Measurements from ENCODE around the gene COPS6.
A peak's percentile ranks its signal among the peaks of the same experiment; 100 is the strongest.

COPS6 gene

GRCh38 chr7:100111914-100112313 is 23.1 kb downstream of the COPS6 start:
- no peaks in the 10 kb centered on the region for H3K9me3 ChIP-seq (ENCODE audit: severe bottlenecking)
- TF ChIP-seq, protein P1, sequence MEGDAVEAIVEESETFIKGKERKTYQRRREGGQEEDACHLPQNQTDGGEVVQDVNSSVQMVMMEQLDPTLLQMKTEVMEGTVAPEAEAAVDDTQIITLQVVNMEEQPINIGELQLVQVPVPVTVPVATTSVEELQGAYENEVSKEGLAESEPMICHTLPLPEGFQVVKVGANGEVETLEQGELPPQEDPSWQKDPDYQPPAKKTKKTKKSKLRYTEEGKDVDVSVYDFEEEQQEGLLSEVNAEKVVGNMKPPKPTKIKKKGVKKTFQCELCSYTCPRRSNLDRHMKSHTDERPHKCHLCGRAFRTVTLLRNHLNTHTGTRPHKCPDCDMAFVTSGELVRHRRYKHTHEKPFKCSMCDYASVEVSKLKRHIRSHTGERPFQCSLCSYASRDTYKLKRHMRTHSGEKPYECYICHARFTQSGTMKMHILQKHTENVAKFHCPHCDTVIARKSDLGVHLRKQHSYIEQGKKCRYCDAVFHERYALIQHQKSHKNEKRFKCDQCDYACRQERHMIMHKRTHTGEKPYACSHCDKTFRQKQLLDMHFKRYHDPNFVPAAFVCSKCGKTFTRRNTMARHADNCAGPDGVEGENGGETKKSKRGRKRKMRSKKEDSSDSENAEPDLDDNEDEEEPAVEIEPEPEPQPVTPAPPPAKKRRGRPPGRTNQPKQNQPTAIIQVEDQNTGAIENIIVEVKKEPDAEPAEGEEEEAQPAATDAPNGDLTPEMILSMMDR (IDR thresholded peaks at IDR 0.05; ENCODE audit: poor library complexity, severe bottlenecking) = no peak
- H3K27me3 ChIP-seq (ENCODE audit: insufficient read depth, poor library complexity, severe bottlenecking) = no peaks in the 10 kb centered on the region
- no peaks in the 10 kb centered on the region for H3K4me1 ChIP-seq (ENCODE audit: insufficient read depth, poor library complexity, severe bottlenecking)
- peaks cover 65% of the 10 kb centered on the region for H3K36me3 ChIP-seq (ENCODE audit: low read depth)
- no peak for DNase-seq (ENCODE audit: low spot score)
- ATAC-seq (ENCODE audit: low read depth) = no peak
- no peak overlapping the region for H3K27ac ChIP-seq (ENCODE audit: poor library complexity, severe bottlenecking)
- no peak overlapping the region for H3K4me3 ChIP-seq (ENCODE audit: severe bottlenecking)

- no peaks in the 10 kb centered on the region for H3K9me3 ChIP-seq (ENCODE audit: severe bottlenecking)
- TF ChIP-seq, protein P1 (IDR thresholded peaks at IDR 0.05; ENCODE audit: poor library complexity, severe bottlenecking) = no peak
- no peak overlapping the region for H3K4me3 ChIP-seq (ENCODE audit: severe bottlenecking)
- DNase-seq (ENCODE audit: low spot score) = no peak
- H3K36me3 ChIP-seq (ENCODE audit: low read depth) = peaks cover 41% of the 10 kb centered on the region
- ATAC-seq (ENCODE audit: low read depth) = no peak
- no peak overlapping the region for H3K27ac ChIP-seq (ENCODE audit: poor library complexity, severe bottlenecking)
- no peaks in the 10 kb centered on the region for H3K4me1 ChIP-seq (ENCODE audit: insufficient read depth, poor library complexity, severe bottlenecking)
- H3K27me3 ChIP-seq (ENCODE audit: insufficient read depth, poor library complexity, severe bottlenecking) = no peaks in the 10 kb centered on the region
These were observed 26.3 kb downstream of the COPS6 start for GRCh38 chr7:100115026-100115425.

- TF ChIP-seq, protein P1 (IDR thresholded peaks at IDR 0.05; ENCODE audit: poor library complexity, severe bottlenecking) = no peak
- Histone ChIP-seq H3K27me3 (ENCODE audit: insufficient read depth, poor library complexity, severe bottlenecking) (no peaks in the 10 kb centered on the region), H3K9me3 (ENCODE audit: severe bottlenecking) (no peaks in the 10 kb centered on the region), H3K4me3 (ENCODE audit: severe bottlenecking) (peak overlapping the region; percentile 79), H3K36me3 (ENCODE audit: low read depth) (peaks cover 8% of the 10 kb centered on the region), H3K4me1 (ENCODE audit: insufficient read depth, poor library complexity, severe bottlenecking) (no peaks in the 10 kb centered on the region), H3K27ac (ENCODE audit: poor library complexity, severe bottlenecking) (peak overlapping the region; percentile 47)
- ATAC-seq (ENCODE audit: low read depth) = no peak
- no peak for DNase-seq (ENCODE audit: low spot score)
These were observed 29.8 kb downstream of the COPS6 start for GRCh38 chr7:100118388-100119071.

DNA sequence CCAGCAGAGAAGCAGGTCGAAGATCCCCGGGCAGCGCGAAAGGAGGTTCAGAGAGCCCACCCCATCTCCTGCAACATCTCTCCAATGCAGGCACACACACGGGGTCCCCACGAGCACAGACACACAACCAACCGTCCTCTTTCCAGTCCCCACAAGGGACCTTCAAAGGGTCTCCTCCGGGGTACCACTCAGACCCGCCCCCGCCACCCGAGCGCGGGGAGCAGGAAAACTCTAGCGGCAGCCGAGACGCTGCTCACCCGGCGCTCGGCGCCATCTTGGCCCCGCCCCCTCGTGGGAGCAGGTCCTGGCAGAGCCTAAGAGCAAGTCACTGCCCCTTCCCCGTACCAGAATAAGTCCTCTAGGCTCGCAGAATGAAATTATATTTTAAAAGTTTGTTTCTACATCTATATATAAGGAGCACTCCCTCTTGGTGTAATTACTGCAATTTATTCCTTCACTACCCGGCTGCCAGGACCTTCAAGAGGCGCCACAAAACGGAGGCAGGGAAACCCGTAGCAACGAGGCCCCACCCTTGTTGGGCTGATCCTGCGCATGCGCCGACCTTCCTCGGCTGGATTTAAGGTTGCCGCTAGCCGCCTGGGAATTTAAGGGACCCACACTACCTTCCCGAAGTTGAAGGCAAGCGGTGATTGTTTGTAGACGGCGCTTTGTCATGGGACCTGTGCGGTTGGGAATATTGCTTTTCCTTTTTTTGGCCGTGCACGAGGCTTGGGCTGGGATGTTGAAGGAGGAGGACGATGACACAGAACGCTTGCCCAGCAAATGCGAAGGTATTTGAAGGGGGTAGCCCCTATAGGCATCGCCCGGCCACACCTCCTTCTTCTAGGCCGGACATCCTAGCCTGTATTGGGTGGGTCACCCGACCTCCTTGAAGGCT is 30.6 kb downstream of the COPS6 start, which contains the start of the genes CNPY4 and TAF6:
Gene CNPY4, plus strand, starts transcription at position 563 of the 898 bp plus-strand sequence. Its CDS starts 111 bp downstream, at position 674.
Gene TAF6, minus strand, starts transcription at position 287 of the 898 bp plus-strand sequence. CDS start 5,149 bp downstream, outside the sequence.
- ATAC-seq (ENCODE audit: low read depth) (peak; percentile 77), DNase-seq (ENCODE audit: low spot score) (peak; percentile 94)
- H3K4me3 ChIP-seq (ENCODE audit: severe bottlenecking) = peak within 1 kb of the TSS; percentile 79
- no peaks in the 10 kb centered on the region for H3K9me3 ChIP-seq (ENCODE audit: severe bottlenecking)
- no peaks in the 10 kb centered on the region for H3K36me3 ChIP-seq (ENCODE audit: low read depth)
- H3K27ac ChIP-seq (ENCODE audit: poor library complexity, severe bottlenecking) = peak within 1 kb of the TSS; percentile 47
- no peaks in the 10 kb centered on the region for H3K27me3 ChIP-seq (ENCODE audit: insufficient read depth, poor library complexity, severe bottlenecking)
- TF ChIP-seq, protein P1 (IDR thresholded peaks at IDR 0.05; ENCODE audit: poor library complexity, severe bottlenecking) = no peak
- H3K4me1 ChIP-seq (ENCODE audit: insufficient read depth, poor library complexity, severe bottlenecking) = no peaks in the 10 kb centered on the region

Data from RWPE2 (cell line).